Rectal smooth muscle tissue (tissue), 1 donor: ENCODE results near the gene AHNAK.

Experiments
- H3K27ac ChIP-seq: one replicate; pipeline ENCODE4 v1.7.0; 2013; ENCODE audit warnings: low read depth, low read length, inconsistent platforms
- H3K27me3 ChIP-seq: one replicate; pipeline ENCODE4 v1.7.0; 2013; ENCODE audit warnings: low read length; ENCODE audit not compliant: control insufficient read depth, insufficient read depth
- H3K36me3 ChIP-seq: one replicate; pipeline ENCODE4 v1.7.0; 2013; ENCODE audit warnings: low read length; ENCODE audit not compliant: control insufficient read depth, insufficient read depth
- H3K4me1 ChIP-seq: one replicate; pipeline ENCODE4 v1.7.0; 2013; ENCODE audit warnings: low read length; ENCODE audit not compliant: control insufficient read depth, insufficient read depth
- H3K4me3 ChIP-seq: one replicate; pipeline ENCODE4 v1.7.0; 2013; ENCODE audit warnings: low read length
- H3K9ac ChIP-seq: one replicate; pipeline ENCODE4 v1.7.0; 2013; ENCODE audit warnings: low read length

The AHNAK gene

DNA sequence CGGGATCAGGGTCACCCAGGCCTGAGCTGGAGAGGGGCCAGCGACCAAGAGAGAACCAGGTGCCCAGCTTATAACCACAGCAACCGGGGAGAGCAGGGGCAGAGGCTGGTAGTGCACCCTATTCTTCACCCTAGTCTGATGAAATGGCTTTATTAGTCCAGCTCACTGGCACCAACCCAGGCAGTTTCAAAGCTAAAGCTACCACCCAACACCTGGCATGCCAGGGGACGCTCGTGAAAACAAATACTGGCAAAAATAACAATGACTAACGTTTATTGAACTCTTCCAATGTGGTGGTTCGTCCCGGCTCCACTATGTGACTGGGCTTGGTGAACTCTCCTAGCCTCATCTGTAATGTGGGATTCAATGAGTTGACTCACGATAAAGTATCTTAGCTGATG lies 97.2 kb downstream of the AHNAK start:
- no peaks in the 10 kb centered on the region for H3K36me3 ChIP-seq
- H3K27me3 ChIP-seq = peaks cover 4% of the 10 kb centered on the region
- H3K9ac ChIP-seq = no peak overlapping the region
- H3K27ac ChIP-seq = peak overlapping the region; percentile 11
- no peak overlapping the region for H3K4me3 ChIP-seq
- peaks cover 15% of the 10 kb centered on the region for H3K4me1 ChIP-seq

DNA sequence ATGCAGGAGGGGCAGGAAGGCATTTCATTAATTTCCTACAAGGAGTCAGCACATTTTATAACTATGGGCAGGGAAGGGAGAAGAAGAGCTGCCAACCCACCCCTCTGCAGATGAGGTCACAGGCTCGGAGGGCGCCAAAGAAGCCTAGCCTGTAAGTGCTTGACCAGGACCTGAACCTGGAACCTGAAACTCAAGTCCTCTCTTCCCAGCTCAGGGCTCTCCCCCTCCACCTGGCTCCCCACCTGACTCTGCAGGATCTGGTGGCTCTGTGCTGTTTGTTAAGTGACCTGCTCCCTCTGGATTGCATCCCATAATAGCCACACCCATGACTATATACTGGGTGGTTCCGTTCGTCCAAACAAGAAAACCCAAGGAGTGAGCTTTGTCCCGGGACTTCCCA lies 100.5 kb downstream of the AHNAK start:
- no peak overlapping the region for H3K4me3 ChIP-seq
- H3K9ac ChIP-seq = no peak overlapping the region
- no peaks in the 10 kb centered on the region for H3K36me3 ChIP-seq
- peak overlapping the region; percentile 82 for H3K27ac ChIP-seq
- H3K4me1 ChIP-seq = peaks cover 25% of the 10 kb centered on the region
- peaks cover 4% of the 10 kb centered on the region for H3K27me3 ChIP-seq

DNA sequence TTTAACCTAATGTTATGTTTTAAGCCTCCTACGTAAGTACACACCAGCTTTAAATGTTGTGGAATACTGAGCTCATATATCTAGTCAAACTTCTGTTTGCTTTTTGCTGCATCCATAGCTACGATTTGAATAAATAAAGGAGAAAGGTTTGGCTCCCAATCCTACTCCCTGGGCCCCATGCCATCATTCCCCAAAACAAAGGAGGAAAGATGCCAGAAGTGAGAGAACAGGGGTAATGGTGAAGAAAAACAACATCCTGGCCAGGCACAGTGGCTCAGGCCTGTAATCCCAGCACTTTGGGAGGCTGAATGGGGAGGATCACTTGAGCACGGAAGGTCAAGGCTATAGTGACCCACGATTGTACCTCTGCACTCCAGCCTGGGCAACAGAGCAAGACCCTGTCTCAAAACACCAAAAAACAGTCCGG lies 101.3 kb downstream of the AHNAK start:
- peaks cover 30% of the 10 kb centered on the region for H3K4me1 ChIP-seq
- peaks cover 4% of the 10 kb centered on the region for H3K27me3 ChIP-seq
- H3K27ac ChIP-seq = peak overlapping the region; percentile 91
- no peaks in the 10 kb centered on the region for H3K36me3 ChIP-seq
- no peak overlapping the region for H3K9ac ChIP-seq
- H3K4me3 ChIP-seq = no peak overlapping the region

DNA sequence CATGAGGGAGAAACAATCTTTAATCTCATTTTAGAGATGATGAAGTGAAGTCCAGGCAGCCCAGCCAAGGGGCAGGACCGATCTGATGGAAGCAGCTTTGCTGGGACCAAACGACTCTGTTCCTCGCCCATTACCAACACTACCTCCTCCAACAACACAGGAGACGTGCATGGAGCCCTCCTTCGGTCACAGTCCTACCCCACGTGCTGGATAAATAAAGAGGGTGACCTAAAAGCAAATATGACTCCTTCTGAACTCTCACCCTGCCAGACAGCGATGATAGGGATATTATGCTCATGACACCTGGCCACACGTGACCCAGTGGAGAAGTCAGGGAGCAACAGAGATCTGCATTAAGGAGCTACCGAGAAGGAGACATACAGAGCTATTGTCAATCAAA lies 101.8 kb downstream of the AHNAK start:
- no peaks in the 10 kb centered on the region for H3K36me3 ChIP-seq
- H3K27ac ChIP-seq = peak overlapping the region; percentile 91
- peak overlapping the region; percentile 33 for H3K4me3 ChIP-seq
- peaks cover 4% of the 10 kb centered on the region for H3K27me3 ChIP-seq
- peaks cover 34% of the 10 kb centered on the region for H3K4me1 ChIP-seq
- H3K9ac ChIP-seq = no peak overlapping the region

DNA sequence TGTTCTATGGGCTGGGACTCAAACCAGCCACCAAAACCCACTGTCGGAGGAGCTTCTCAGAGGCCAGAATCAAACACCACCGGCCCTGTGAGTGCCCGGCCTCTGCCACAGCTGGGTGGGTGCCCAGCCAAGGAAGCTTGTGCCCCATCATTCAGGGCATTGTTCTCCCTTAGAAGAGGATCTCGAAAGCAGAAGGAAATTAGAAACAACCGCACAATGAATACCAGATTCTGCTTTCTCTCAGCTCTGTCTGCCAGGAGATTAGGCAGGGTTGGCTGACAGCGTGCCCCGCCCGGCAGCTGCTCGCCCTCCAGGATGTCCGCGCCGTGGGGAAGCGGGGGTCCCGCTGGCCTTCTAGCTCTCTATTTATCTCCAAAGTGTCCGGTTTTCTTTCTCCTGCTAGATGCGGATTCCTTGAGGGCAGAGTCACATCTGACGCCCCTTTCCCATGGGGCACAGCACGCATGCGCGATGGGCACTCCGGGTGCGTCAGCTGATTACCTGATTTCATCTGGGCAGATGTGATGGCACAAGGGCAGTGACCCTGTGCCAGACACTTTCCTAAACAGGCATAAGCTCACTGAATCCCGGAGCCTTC lies 102.3 kb downstream of the AHNAK start:
- Histone ChIP-seq H3K4me3 (peak overlapping the region; percentile 33), H3K36me3 (no peaks in the 10 kb centered on the region), H3K27me3 (peaks cover 4% of the 10 kb centered on the region), H3K9ac (no peak overlapping the region), H3K4me1 (peaks cover 35% of the 10 kb centered on the region), H3K27ac (peak overlapping the region; percentile 91)

DNA sequence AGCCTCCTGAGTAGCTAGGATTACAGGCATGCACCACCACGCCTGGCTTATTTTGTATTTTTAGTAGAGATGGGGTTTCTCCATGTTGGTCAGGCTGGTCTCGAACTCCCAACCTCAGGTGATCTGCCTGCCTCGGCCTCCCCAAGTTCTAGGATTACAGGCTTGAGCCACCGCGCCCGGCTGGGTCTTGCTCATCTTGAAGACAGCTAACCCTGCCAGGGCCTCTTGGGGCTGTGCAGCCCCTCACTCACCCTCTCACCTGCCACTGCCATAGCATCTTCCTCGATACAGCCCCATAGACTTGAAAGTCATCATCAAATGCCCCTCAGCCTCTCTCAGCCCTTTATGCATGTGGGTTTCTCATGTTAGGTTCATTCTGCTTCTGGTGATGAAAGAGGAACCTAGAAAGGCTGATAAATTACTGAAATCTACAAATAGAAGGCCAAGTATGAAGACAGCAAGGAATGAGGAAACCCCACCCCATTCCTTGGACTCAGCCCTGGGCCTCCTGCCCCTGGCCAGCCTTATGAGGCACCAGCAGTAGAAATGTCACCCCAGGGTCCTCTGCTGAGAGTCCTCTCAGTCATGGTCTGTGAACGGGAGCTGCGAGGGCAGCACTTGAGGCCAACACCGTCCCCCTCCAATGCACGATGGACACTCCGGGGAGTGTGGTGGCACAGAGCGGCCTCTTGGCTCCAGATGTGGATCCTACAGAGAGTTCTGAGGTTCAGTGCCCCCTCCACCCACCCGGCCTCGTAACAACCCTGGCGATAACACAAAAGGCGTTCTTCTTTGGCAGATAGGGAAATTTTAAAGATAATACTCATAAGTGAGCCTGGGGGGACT lies 103.0 kb downstream of the AHNAK start:
- peaks cover 35% of the 10 kb centered on the region for H3K4me1 ChIP-seq
- H3K9ac ChIP-seq = no peak overlapping the region
- H3K36me3 ChIP-seq = no peaks in the 10 kb centered on the region
- peaks cover 4% of the 10 kb centered on the region for H3K27me3 ChIP-seq
- peak overlapping the region; percentile 33 for H3K4me3 ChIP-seq
- H3K27ac ChIP-seq = peak overlapping the region; percentile 91

DNA sequence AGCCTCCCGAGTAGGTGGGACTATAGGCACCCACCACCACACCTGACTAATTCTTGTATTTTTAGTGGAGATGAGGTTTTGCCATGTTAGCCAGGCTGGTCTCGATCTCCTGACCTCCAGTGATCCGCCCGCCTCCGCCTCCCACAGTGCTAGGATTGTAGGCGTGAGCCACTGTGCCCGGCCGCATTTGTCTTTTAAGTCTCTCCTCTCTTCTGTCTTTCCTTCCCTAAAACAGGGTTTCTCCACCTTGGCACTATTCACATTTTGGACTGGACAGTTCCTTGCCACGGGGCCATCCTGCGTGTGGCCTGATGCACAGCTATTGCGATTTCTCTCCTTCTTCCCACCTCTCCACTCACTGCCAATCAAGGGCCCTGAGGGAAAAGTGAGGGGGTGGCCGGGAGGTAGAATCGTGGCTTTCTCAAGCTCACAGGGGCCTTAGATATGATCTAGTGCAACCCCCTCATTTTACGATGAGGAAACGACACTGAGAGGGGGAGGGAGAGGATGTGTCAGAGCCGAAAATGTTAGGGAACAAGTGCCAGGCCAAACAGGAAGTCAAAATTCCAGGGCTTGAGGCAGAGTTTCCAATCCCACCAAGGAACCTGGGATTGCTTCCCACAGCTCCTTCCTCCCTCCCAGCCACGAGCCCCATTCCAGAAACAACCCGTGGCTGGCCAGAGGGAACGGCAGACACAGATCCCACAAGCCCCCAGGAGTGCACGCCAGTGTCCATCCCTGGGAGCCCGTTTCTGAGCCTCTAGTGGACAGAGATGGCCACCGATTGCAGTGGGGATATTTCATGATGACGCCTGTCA lies 106.6 kb downstream of the AHNAK start:
- peak overlapping the region; percentile 78 for H3K27ac ChIP-seq
- H3K36me3 ChIP-seq = no peaks in the 10 kb centered on the region
- H3K4me1 ChIP-seq = peaks cover 32% of the 10 kb centered on the region
- no peak overlapping the region for H3K9ac ChIP-seq
- no peaks in the 10 kb centered on the region for H3K27me3 ChIP-seq
- H3K4me3 ChIP-seq = peak overlapping the region; percentile 3

DNA sequence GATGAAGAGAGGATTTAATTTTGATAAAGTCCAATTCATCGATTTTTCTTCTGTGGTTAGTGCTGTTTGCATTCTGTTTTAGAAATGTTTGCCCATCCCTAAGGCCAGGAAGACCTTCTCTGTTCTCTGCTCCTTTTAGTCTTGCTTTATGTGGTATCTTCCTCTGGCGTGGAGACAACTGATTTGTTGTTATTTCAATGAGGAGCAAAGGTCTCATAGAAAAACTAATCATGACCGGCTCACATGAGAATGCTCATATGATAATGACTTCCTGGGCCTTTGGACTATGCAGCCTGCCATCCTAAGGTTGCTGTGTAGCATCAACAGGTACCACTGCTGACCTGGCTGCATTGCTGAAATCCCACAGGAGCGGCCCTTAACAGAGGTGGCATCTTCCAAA lies 108.0 kb downstream of the AHNAK start:
- Histone ChIP-seq H3K4me1 (peaks cover 28% of the 10 kb centered on the region), H3K9ac (no peak overlapping the region), H3K27ac (no peak overlapping the region), H3K27me3 (no peaks in the 10 kb centered on the region), H3K36me3 (no peaks in the 10 kb centered on the region), H3K4me3 (no peak overlapping the region)

DNA sequence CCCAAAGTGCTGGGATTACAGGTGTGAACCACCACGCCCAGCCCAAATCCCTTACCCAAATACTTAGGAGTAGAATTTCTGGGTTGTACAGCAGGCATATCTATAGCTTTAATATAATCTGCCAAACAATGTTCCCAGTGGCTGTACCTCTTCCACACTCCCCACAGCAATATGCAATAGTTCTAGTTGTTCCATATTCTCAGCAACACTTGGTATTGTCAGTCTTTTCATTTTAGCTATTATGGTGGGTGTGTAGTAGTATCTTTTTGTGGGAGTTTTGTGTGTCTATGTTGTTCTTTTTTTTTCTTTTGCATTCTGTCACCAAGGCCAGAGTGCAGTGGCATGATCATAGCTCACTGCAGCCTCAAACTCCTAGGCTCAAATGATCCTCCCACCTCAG lies 109.0 kb downstream of the AHNAK start:
- Histone ChIP-seq H3K4me1 (peaks cover 34% of the 10 kb centered on the region), H3K4me3 (no peak overlapping the region), H3K27me3 (no peaks in the 10 kb centered on the region), H3K27ac (no peak overlapping the region), H3K36me3 (no peaks in the 10 kb centered on the region), H3K9ac (no peak overlapping the region)

DNA sequence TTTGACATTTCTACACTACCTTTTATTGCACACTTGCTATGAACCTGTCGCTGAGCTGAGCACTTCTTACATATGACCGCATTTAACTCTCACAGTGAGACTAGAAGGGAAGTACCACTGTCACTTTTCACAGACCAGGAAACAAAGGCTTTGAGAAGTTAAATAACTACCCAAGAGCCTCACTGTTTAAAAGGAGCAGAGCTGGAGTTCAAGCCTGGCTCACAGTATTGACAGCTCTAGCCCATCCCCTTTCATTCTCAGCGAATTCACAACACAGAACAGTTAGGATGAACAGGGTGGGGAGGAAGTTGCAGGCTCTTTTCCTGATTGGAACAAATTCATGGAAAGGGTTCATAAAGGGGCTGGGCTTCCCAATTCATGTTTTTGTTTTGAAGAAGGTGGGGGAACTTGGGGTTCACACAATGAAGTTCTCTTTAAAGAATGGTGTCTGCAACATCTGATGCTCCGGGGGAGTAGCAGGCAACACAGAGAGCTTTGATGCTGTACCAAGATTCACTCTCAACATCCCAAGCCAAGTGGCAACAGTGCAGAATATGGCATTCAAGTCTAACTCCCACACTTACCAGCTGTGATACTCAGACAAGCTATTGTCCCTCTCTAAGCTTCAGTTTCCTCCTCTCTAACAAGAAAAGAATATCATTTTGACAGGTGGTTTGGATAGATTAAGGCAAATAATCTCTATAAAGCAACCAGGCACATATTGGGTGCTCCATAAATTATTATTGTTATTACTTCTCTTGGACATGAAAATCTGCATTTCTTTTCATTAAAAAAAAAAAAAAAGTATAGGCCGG lies 110.6 kb downstream of the AHNAK start:
- H3K9ac ChIP-seq = no peak overlapping the region
- H3K4me3 ChIP-seq = no peak overlapping the region
- H3K4me1 ChIP-seq = peaks cover 46% of the 10 kb centered on the region
- H3K36me3 ChIP-seq = no peaks in the 10 kb centered on the region
- peak overlapping the region; percentile 54 for H3K27ac ChIP-seq
- no peaks in the 10 kb centered on the region for H3K27me3 ChIP-seq

DNA sequence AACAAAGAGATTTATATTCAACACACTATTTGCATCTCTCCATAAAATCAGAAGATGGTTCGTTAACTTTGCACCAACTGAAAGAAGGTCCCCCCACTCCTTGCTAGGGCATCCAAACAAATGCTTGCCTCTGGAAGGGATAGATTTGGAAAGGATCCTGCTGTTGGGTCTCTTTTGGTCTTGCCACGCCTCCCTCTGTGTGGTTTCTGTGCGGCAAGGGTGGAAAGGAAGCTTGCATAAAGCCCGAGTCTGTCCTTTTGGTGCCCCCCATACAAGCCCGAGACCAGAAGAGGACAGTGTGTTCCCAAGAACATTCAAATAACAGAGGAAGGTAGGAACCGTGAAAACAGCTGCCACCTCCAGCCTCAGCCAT lies 112.7 kb downstream of the AHNAK start:
- Histone ChIP-seq H3K4me3 (peak overlapping the region; percentile 18), H3K36me3 (no peaks in the 10 kb centered on the region), H3K4me1 (peaks cover 45% of the 10 kb centered on the region), H3K9ac (no peak overlapping the region), H3K27ac (peak overlapping the region; percentile 84), H3K27me3 (no peaks in the 10 kb centered on the region)
